HAP-1 (cell line): Measurements from ENCODE around the gene B4GALT1.

ENCODE experiments used
- DNase-seq, 2 experiments: peaks; one replicate each; pipeline ENCODE4 v3.0.0-alpha.2; 2016 to 2020; ENCODE audit warnings: low spot score in 2 of 2
- H3K27me3 ChIP-seq: fragments of 250-450 bp; sonication (Bioruptor Pico); 2 replicates; pipeline ENCODE4 v1.5.1; 2020; ENCODE audit warnings: low read depth, mild to moderate bottlenecking, moderate library complexity
- H3K36me3 ChIP-seq: fragments of 250-450 bp; sonication (Bioruptor Pico); replicated peaks from 2 replicates; pipeline ENCODE4 v1.5.1; 2020; ENCODE audit warnings: mild to moderate bottlenecking
- H3K4me1 ChIP-seq: fragments of 250-450 bp; sonication (Bioruptor Pico); 2 replicates; pipeline ENCODE4 v1.5.1; 2020; ENCODE audit warnings: mild to moderate bottlenecking
- H3K4me3 ChIP-seq: fragments of 250-450 bp; sonication (Bioruptor Pico); 2 replicates; pipeline ENCODE4 v1.5.1; 2020; ENCODE audit warnings: mild to moderate bottlenecking, moderate library complexity
- H3K9me3 ChIP-seq: fragments of 250-450 bp; sonication (Bioruptor Pico); 2 replicates; pipeline ENCODE4 v1.5.1; 2020; ENCODE audit warnings: mild to moderate bottlenecking, moderate library complexity
- in situ Hi-C: fragments of 300-500 bp; cut with MboI; formaldehyde crosslinking; loops from 3 replicates; pipeline ENCODE4 v1.14.3; 2020; ENCODE audit warnings: low sequenced_read_pairs, inconsistent platforms, mixed read lengths

The B4GALT1 gene

GRCh38 chr9:33167084-33167971 is at the start of gene B4GALT1:
B4GALT1 (minus strand) TSS chr9:33167336; CDS start chr9:33167169, 167 bp downstream.
- peaks cover 20% of the 10 kb centered on the region for H3K4me1 ChIP-seq
- H3K36me3 ChIP-seq: no peaks in the 10 kb centered on the region
- peak; percentile 83 to 97 for DNase-seq
- H3K27me3 ChIP-seq: no peaks in the 10 kb centered on the region
- in situ Hi-C loops: no loop called here
- no peaks in the 10 kb centered on the region for H3K9me3 ChIP-seq
- peak within 1 kb of the TSS; percentile 64 for H3K4me3 ChIP-seq

GRCh38 chr9:33211695-33212393 is 44.7 kb upstream of the B4GALT1 start:
- no peak for DNase-seq
- Histone ChIP-seq H3K27me3 (peaks cover 14% of the 10 kb centered on the region), H3K4me3 (no peak overlapping the region), H3K9me3 (no peaks in the 10 kb centered on the region), H3K4me1 (no peaks in the 10 kb centered on the region), H3K36me3 (no peaks in the 10 kb centered on the region)
- in situ Hi-C loops: no loop called here

GRCh38 chr9:33210006-33210715 is 43.0 kb upstream of the B4GALT1 start:
- in situ Hi-C loops: no loop called here
- H3K4me1 ChIP-seq: no peaks in the 10 kb centered on the region
- no peak for DNase-seq
- no peaks in the 10 kb centered on the region for H3K9me3 ChIP-seq
- H3K27me3 ChIP-seq: peaks cover 6% of the 10 kb centered on the region
- no peak overlapping the region for H3K4me3 ChIP-seq
- H3K36me3 ChIP-seq: no peaks in the 10 kb centered on the region

- in situ Hi-C loops: no loop called here
- DNase-seq: no peak
- Histone ChIP-seq H3K4me3 (no peak overlapping the region), H3K9me3 (no peaks in the 10 kb centered on the region), H3K27me3 (peaks cover 14% of the 10 kb centered on the region), H3K4me1 (no peaks in the 10 kb centered on the region), H3K36me3 (no peaks in the 10 kb centered on the region)
Measured at GRCh38 chr9:33209394-33209793, 42.3 kb upstream of the B4GALT1 start.

GRCh38 chr9:33202552-33203201 is 35.5 kb upstream of the B4GALT1 start:
- no peak overlapping the region for H3K4me3 ChIP-seq
- H3K36me3 ChIP-seq: no peaks in the 10 kb centered on the region
- no peaks in the 10 kb centered on the region; the same call in 1 of the 2 replicates for H3K9me3 ChIP-seq
- in situ Hi-C loops: no loop called here
- peaks cover 24% of the 10 kb centered on the region for H3K27me3 ChIP-seq
- no peak for DNase-seq
- peaks cover 2% of the 10 kb centered on the region for H3K4me1 ChIP-seq

GRCh38 chr9:33202018-33202417 is 34.9 kb upstream of the B4GALT1 start:
- no peak for DNase-seq
- in situ Hi-C loops: no loop called here
- peaks cover 7% of the 10 kb centered on the region for H3K4me1 ChIP-seq
- no peak overlapping the region for H3K4me3 ChIP-seq
- no peaks in the 10 kb centered on the region for H3K36me3 ChIP-seq
- H3K27me3 ChIP-seq: peaks cover 24% of the 10 kb centered on the region
- H3K9me3 ChIP-seq: no peaks in the 10 kb centered on the region; the same call in 1 of the 2 replicates

GRCh38 chr9:33198165-33198564 is 31.0 kb upstream of the B4GALT1 start:
- no peak for DNase-seq
- in situ Hi-C loops: no loop called here

GRCh38 chr9:33197279-33198152 is 30.4 kb upstream of the B4GALT1 start:
- H3K4me3 ChIP-seq: no peak overlapping the region
- peaks cover 12% of the 10 kb centered on the region for H3K4me1 ChIP-seq
- peak; percentile 27 to 45 for DNase-seq
- H3K9me3 ChIP-seq: no peaks in the 10 kb centered on the region; the same call in 1 of the 2 replicates
- H3K27me3 ChIP-seq: no peaks in the 10 kb centered on the region; the same call in 1 of the 2 replicates
- in situ Hi-C loops: no loop called here
- no peaks in the 10 kb centered on the region for H3K36me3 ChIP-seq

More at GRCh38 chr9:33198165-33198564, 31.0 kb upstream of the B4GALT1 start:
- Histone ChIP-seq H3K9me3 (no peaks in the 10 kb centered on the region; the same call in 1 of the 2 replicates), H3K36me3 (no peaks in the 10 kb centered on the region), H3K4me3 (no peak overlapping the region), H3K27me3 (no peaks in the 10 kb centered on the region; the same call in 1 of the 2 replicates), H3K4me1 (peaks cover 12% of the 10 kb centered on the region)

- H3K9me3 ChIP-seq: no peaks in the 10 kb centered on the region; the same call in 1 of the 2 replicates
- DNase-seq: no peak
- in situ Hi-C loops: no loop called here
- no peak overlapping the region for H3K4me3 ChIP-seq
- H3K27me3 ChIP-seq: no peaks in the 10 kb centered on the region
- no peaks in the 10 kb centered on the region for H3K36me3 ChIP-seq
- H3K4me1 ChIP-seq: peaks cover 12% of the 10 kb centered on the region
Measured at GRCh38 chr9:33196736-33197135, 29.6 kb upstream of the B4GALT1 start.

GRCh38 chr9:33193818-33194217 is 26.7 kb upstream of the B4GALT1 start:
- Histone ChIP-seq H3K27me3 (no peaks in the 10 kb centered on the region), H3K9me3 (no peaks in the 10 kb centered on the region; the same call in 1 of the 2 replicates), H3K36me3 (no peaks in the 10 kb centered on the region), H3K4me1 (peaks cover 12% of the 10 kb centered on the region), H3K4me3 (no peak overlapping the region)
- in situ Hi-C loops: no loop called here
- DNase-seq: no peak

GRCh38 chr9:33192493-33193255 is 25.5 kb upstream of the B4GALT1 start:
- Histone ChIP-seq H3K4me1 (peaks cover 10% of the 10 kb centered on the region), H3K27me3 (no peaks in the 10 kb centered on the region), H3K4me3 (no peak overlapping the region), H3K9me3 (no peaks in the 10 kb centered on the region), H3K36me3 (no peaks in the 10 kb centered on the region)
- DNase-seq: no peak
- in situ Hi-C loops: no loop called here
